SK-N-SH treated with all-trans-retinoic acid at 6 μM for 48 hours (cell line): ENCODE data around the gene ZNF146.

Experiments
- ATAC-seq: fragments of 200-7000 bp; cut with Tn5 transposase; 3 replicates; pipeline ENCODE4 v1.9.1; 2020; ENCODE audit warnings: mild to moderate bottlenecking, moderate library complexity
- ARNTL ChIP-seq: fragments of 450-650 bp; formaldehyde crosslinking; IDR thresholded peaks from 2 replicates; pipeline ENCODE4 v1.5.0; 2020; ENCODE audit warnings: low read depth, mild to moderate bottlenecking, moderate library complexity, borderline replicate concordance
- CSDC2 ChIP-seq: fragments of 250-450 bp; sonication (Bioruptor Pico); IDR thresholded peaks from 2 replicates; pipeline ENCODE4 v1.5.0; 2020; ENCODE audit warnings: mild to moderate bottlenecking, moderate library complexity
- ESRRG ChIP-seq: fragments of 250-450 bp; sonication (Bioruptor Pico); IDR thresholded peaks from 2 replicates; pipeline ENCODE4 v1.6.1; 2021; ENCODE audit warnings: mild to moderate bottlenecking
- GLIS3 ChIP-seq: fragments of 250-450 bp; sonication (Bioruptor Pico); IDR thresholded peaks from 2 replicates; pipeline ENCODE4 v1.5.0; 2020; ENCODE audit warnings: mild to moderate bottlenecking, moderate library complexity
- ISL1 ChIP-seq: fragments of 250-450 bp; sonication (Bioruptor Pico); IDR thresholded peaks from 2 replicates; pipeline ENCODE4 v2.1.2; 2022; ENCODE audit warnings: mild to moderate bottlenecking, moderate library complexity
- OSR1 ChIP-seq: fragments of 250-450 bp; sonication (Bioruptor Pico); IDR thresholded peaks from 2 replicates; pipeline ENCODE4 v1.8.0; 2022; ENCODE audit warnings: moderate library complexity, mild to moderate bottlenecking, inconsistent platforms
- PPARA ChIP-seq: fragments of 250-450 bp; sonication (Bioruptor Pico); IDR thresholded peaks from 2 replicates; pipeline ENCODE4 v1.5.0; 2020; ENCODE audit warnings: mild to moderate bottlenecking, borderline replicate concordance
- RARB ChIP-seq: fragments of 250-450 bp; sonication (Bioruptor Pico); IDR thresholded peaks from 2 replicates; pipeline ENCODE4 v1.8.0; 2021; ENCODE audit warnings: mild to moderate bottlenecking, moderate library complexity
- SNAI2 ChIP-seq: fragments of 250-450 bp; sonication (Bioruptor Pico); IDR thresholded peaks from 2 replicates; pipeline ENCODE4 v1.5.0; 2020; ENCODE audit warnings: mild to moderate bottlenecking, moderate library complexity
- TCF4 ChIP-seq: fragments of 250-450 bp; sonication (Bioruptor Pico); IDR thresholded peaks from 2 replicates; pipeline ENCODE4 v1.8.0; 2021; ENCODE audit warnings: mild to moderate bottlenecking, moderate library complexity, borderline replicate concordance
- TOX ChIP-seq: fragments of 250-450 bp; sonication (Bioruptor Pico); IDR thresholded peaks from 2 replicates; pipeline ENCODE4 v1.8.0; 2021; ENCODE audit warnings: mild to moderate bottlenecking, moderate library complexity, borderline replicate concordance
- ZFP3 ChIP-seq: fragments of 250-450 bp; sonication (Bioruptor Pico); IDR thresholded peaks from 2 replicates; pipeline ENCODE4 v1.5.0; 2020; ENCODE audit warnings: mild to moderate bottlenecking, moderate library complexity
- ZFP30 ChIP-seq: fragments of 450-650 bp; formaldehyde crosslinking; IDR thresholded peaks from 2 replicates; pipeline ENCODE4 v1.5.0; 2022; ENCODE audit warnings: mild to moderate bottlenecking, moderate library complexity
- ZNF565 ChIP-seq: fragments of 450-650 bp; formaldehyde crosslinking; conservative IDR thresholded peaks from 2 replicates; pipeline ENCODE4 v1.5.0; 2020; ENCODE audit warnings: low read depth, mild to moderate bottlenecking, moderate library complexity
- ZNF70 ChIP-seq: fragments of 450-650 bp; formaldehyde crosslinking; IDR thresholded peaks from 2 replicates; pipeline ENCODE4 v1.5.0; 2020; ENCODE audit warnings: mild to moderate bottlenecking, moderate library complexity
- ZNF8 ChIP-seq: fragments of 450-650 bp; formaldehyde crosslinking; IDR thresholded peaks from 2 replicates; pipeline ENCODE4 v1.5.0; 2020; ENCODE audit warnings: mild to moderate bottlenecking, moderate library complexity
- TF ChIP-seq, protein P1 (sequence below): fragments of 250-450 bp; sonication (Bioruptor Pico); IDR thresholded peaks from 2 replicates; pipeline ENCODE4 v1.5.1; 2021; ENCODE audit warnings: mild to moderate bottlenecking, moderate library complexity
- TF ChIP-seq, protein P2 (sequence below): fragments of 250-450 bp; sonication (Bioruptor Pico); IDR thresholded peaks from 2 replicates; pipeline ENCODE4 v1.8.0; 2020; ENCODE audit warnings: mild to moderate bottlenecking, moderate library complexity, borderline replicate concordance
- TF ChIP-seq, protein P3 (sequence below): fragments of 250-450 bp; sonication (Bioruptor Pico); IDR thresholded peaks from 2 replicates; pipeline ENCODE4 v1.5.0; 2020; ENCODE audit warnings: mild to moderate bottlenecking, moderate library complexity
- TF ChIP-seq, protein P4 (sequence below): fragments of 250-450 bp; sonication (Bioruptor Pico); IDR thresholded peaks from 2 replicates; pipeline ENCODE4 v1.8.0; 2021; ENCODE audit warnings: low read depth, mild to moderate bottlenecking, moderate library complexity, borderline replicate concordance
- TF ChIP-seq, protein P5 (sequence below): fragments of 250-450 bp; sonication (Bioruptor Pico); IDR thresholded peaks from 2 replicates; pipeline ENCODE4 v1.5.1; 2020; ENCODE audit warnings: low read depth, mild to moderate bottlenecking, moderate library complexity

ZNF146 gene

DNA sequence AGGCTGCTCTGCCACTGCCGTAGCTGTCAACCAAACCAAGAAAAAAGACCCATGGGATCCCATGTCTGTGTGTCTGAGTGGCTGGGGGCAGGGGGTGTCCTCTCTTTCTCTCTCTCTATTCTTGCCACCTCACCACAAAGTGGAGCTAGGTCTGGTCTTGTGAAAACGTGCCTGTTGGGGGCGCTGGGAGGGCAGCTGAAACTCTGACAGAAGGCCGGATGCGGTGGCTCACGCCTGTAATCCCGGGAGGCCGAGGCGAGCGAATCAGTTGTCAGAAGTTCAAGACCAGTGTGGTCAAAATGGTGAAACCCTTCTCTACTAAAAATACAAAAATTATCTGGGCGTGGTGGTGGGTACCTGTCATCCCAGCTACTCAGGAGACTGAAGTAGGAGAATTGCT lies 29.2 kb downstream of the ZNF146 start (continued):
- TF ChIP-seq, protein P1, sequence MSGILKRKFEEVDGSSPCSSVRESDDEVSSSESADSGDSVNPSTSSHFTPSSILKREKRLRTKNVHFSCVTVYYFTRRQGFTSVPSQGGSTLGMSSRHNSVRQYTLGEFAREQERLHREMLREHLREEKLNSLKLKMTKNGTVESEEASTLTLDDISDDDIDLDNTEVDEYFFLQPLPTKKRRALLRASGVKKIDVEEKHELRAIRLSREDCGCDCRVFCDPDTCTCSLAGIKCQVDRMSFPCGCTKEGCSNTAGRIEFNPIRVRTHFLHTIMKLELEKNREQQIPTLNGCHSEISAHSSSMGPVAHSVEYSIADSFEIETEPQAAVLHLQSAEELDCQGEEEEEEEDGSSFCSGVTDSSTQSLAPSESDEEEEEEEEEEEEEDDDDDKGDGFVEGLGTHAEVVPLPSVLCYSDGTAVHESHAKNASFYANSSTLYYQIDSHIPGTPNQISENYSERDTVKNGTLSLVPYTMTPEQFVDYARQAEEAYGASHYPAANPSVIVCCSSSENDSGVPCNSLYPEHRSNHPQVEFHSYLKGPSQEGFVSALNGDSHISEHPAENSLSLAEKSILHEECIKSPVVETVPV = no peak
- TF ChIP-seq ZNF70 (CRISPR knock-in tag) = no peak
- TF ChIP-seq SNAI2 (CRISPR knock-in tag) = no peak
- no peak for TF ChIP-seq TOX
- TF ChIP-seq, all 23 proteins: peak for 0

DNA sequence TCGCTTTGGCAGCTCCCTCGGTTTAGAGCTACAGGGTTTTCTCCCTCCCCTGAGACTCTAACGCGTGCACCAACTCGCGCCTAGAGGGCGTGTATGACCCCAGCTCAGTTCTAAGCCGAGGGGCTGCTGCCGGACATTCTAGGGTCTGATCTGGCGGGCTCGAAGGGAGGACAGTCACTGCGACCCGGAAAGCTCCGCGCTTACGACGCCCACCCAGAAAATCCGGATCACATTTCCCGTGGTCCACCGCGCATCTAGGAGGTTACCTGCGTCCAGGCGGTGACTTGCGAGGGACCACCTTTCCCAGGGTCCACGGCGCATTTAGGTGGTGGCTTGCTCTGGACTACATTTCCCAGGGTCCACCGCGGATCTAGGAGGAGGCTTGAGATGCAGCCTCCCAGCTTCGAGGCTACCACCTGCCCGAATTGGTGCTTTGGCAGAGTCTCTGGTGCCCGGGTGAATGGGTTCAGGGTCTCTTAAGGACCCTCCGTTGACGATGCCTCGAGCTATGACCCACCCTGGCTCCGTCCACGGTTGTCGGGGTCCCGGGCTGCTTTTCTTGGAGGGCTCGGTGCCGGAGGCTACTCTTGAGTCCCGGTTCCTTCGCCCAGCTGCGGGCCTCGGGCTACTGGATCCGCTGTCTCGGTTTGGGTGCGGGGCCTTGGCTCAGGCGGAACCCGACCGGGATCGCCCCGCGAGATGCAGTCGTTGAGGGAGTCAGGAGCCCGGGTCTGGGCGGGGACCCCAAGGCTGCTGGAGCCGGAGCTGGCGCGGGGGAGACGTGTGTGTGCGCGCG lies 30.5 kb downstream of the ZNF146 start:
- TF ChIP-seq, protein P2, sequence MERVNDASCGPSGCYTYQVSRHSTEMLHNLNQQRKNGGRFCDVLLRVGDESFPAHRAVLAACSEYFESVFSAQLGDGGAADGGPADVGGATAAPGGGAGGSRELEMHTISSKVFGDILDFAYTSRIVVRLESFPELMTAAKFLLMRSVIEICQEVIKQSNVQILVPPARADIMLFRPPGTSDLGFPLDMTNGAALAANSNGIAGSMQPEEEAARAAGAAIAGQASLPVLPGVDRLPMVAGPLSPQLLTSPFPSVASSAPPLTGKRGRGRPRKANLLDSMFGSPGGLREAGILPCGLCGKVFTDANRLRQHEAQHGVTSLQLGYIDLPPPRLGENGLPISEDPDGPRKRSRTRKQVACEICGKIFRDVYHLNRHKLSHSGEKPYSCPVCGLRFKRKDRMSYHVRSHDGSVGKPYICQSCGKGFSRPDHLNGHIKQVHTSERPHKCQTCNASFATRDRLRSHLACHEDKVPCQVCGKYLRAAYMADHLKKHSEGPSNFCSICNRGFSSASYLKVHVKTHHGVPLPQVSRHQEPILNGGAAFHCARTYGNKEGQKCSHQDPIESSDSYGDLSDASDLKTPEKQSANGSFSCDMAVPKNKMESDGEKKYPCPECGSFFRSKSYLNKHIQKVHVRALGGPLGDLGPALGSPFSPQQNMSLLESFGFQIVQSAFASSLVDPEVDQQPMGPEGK (CRISPR knock-in tag) = no peak
- TF ChIP-seq ARNTL (CRISPR knock-in tag) (no peak), GLIS3 (CRISPR knock-in tag) (no peak), ZFP30 (no peak), OSR1 (CRISPR knock-in tag) (no peak), CSDC2 (CRISPR knock-in tag) (no peak), TCF4 (no peak), TOX (no peak), ISL1 (CRISPR knock-in tag) (no peak), SNAI2 (CRISPR knock-in tag) (no peak), ZFP3 (CRISPR knock-in tag) (no peak), ESRRG (CRISPR knock-in tag) (no peak)
- TF ChIP-seq, protein P3, sequence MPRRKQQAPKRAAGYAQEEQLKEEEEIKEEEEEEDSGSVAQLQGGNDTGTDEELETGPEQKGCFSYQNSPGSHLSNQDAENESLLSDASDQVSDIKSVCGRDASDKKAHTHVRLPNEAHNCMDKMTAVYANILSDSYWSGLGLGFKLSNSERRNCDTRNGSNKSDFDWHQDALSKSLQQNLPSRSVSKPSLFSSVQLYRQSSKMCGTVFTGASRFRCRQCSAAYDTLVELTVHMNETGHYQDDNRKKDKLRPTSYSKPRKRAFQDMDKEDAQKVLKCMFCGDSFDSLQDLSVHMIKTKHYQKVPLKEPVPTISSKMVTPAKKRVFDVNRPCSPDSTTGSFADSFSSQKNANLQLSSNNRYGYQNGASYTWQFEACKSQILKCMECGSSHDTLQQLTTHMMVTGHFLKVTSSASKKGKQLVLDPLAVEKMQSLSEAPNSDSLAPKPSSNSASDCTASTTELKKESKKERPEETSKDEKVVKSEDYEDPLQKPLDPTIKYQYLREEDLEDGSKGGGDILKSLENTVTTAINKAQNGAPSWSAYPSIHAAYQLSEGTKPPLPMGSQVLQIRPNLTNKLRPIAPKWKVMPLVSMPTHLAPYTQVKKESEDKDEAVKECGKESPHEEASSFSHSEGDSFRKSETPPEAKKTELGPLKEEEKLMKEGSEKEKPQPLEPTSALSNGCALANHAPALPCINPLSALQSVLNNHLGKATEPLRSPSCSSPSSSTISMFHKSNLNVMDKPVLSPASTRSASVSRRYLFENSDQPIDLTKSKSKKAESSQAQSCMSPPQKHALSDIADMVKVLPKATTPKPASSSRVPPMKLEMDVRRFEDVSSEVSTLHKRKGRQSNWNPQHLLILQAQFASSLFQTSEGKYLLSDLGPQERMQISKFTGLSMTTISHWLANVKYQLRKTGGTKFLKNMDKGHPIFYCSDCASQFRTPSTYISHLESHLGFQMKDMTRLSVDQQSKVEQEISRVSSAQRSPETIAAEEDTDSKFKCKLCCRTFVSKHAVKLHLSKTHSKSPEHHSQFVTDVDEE (CRISPR knock-in tag) = no peak
- TF ChIP-seq, protein P4, sequence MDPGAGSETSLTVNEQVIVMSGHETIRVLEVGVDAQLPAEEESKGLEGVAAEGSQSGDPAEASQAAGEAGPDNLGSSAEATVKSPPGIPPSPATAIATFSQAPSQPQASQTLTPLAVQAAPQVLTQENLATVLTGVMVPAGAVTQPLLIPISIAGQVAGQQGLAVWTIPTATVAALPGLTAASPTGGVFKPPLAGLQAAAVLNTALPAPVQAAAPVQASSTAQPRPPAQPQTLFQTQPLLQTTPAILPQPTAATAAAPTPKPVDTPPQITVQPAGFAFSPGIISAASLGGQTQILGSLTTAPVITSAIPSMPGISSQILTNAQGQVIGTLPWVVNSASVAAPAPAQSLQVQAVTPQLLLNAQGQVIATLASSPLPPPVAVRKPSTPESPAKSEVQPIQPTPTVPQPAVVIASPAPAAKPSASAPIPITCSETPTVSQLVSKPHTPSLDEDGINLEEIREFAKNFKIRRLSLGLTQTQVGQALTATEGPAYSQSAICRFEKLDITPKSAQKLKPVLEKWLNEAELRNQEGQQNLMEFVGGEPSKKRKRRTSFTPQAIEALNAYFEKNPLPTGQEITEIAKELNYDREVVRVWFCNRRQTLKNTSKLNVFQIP = no peak
- TF ChIP-seq, protein P5, sequence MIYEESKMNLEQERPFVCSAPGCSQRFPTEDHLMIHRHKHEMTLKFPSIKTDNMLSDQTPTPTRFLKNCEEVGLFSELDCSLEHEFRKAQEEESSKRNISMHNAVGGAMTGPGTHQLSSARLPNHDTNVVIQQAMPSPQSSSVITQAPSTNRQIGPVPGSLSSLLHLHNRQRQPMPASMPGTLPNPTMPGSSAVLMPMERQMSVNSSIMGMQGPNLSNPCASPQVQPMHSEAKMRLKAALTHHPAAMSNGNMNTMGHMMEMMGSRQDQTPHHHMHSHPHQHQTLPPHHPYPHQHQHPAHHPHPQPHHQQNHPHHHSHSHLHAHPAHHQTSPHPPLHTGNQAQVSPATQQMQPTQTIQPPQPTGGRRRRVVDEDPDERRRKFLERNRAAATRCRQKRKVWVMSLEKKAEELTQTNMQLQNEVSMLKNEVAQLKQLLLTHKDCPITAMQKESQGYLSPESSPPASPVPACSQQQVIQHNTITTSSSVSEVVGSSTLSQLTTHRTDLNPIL (CRISPR knock-in tag) = no peak
- TF ChIP-seq, protein P1 = no peak
- peak; percentile 74 for ATAC-seq

DNA sequence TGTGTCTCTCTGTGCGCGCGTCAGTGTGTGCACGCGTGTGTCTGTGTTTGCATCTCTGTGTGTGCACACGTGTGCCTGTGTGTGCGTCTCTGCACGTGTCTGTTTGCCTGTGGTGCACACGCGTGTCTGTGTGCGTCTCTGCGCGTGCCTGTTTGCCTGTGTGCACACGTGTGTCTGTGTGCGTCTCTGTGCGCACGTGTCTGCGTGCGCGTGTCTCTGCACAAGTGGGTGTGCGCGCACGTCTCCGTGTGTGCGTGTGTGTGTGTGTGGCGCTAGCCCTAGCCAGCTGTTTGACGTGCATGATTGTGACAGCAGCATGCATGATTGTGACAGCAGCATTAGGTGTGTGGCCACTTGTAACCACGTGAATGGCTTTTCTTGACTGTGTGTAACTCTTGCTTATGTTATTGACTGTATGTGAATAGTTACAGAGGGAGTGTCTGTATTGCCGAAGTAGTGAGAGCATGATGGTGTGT lies 31.1 kb downstream of the ZNF146 start:
- ATAC-seq = peak; percentile 12
- TF ChIP-seq ZNF8 (CRISPR knock-in tag) (no peak), ARNTL (CRISPR knock-in tag) (no peak), ESRRG (CRISPR knock-in tag) (no peak), CSDC2 (CRISPR knock-in tag) (no peak), RARB (CRISPR knock-in tag) (no peak), ZFP30 (no peak), GLIS3 (CRISPR knock-in tag) (no peak), ZNF565 (CRISPR knock-in tag) (no peak), PPARA (no peak), SNAI2 (CRISPR knock-in tag) (no peak)
- TF ChIP-seq, protein P4 = no peak
